H1 (cell line): ENCODE data around the gene FNDC1. TPM values are rescaled to one million over a fixed set of nuclear protein-coding genes. Genes with fewer than 3 reads are reported as not detected.

Experiments used
- SIX5 ChIP-seq: IDR thresholded peaks from 2 replicates; pipeline ENCODE4 v1.6.1; 2011; ENCODE audit warnings: mild to moderate bottlenecking, low read depth, low read length
- TAF7 ChIP-seq: optimal IDR thresholded peaks from 2 replicates; pipeline ENCODE3; 2011; ENCODE audit warnings: low read depth, mild to moderate bottlenecking, inconsistent platforms, low read length, moderate library complexity, borderline replicate concordance
- polyA plus RNA-seq, 7 experiments: library from polyadenylated mRNA; depleted of rRNA in 3 of 7; stranded (reverse) in 5 of 7; unstranded in 2 of 7; fragments of >200 nt in 5 of 7; fragments of 200-250 nt in 2 of 7; gene quantifications; 1 replicate in 5 of 7; 2 replicates in 1 of 7; 4 replicates in 1 of 7; pipeline versions ENCODE4 v1.2.1 to v1.2.3, GENCODE V29; 2011 to 2013; ENCODE audit warnings: missing spikeins in 2 of 7, mixed read lengths in 2 of 7
- total RNA-seq: library from RNA; stranded (reverse); fragmentation: NEBNext Ultra II Directional; extraction: Animal tissue kit (Norgen Biotek cat#: 25700); gene quantifications from 2 replicates; pipeline ENCODE4 v1.2.1, GENCODE V29; 2021

FNDC1 gene
- total and polyA plus RNA-seq, 2 of the 8 experiments (the other 6 are each of a cell fraction or from before 2014, with no cell fraction given) = 0.06 to 0.30 TPM

- TF ChIP-seq TAF7 = no peak
- no peak for TF ChIP-seq SIX5
These were observed 9.6 kb downstream of the FNDC1 start (continued) for GRCh38 chr6:159178847-159179246.
